ENCODE data around the gene NDUFS7. TPM values are rescaled to one million over a fixed set of nuclear protein-coding genes. Genes with fewer than 3 reads are reported as not detected.

Gene NDUFS7
- total RNA-seq, 1 experiment from 2014 or later = 83.9 TPM

DNA sequence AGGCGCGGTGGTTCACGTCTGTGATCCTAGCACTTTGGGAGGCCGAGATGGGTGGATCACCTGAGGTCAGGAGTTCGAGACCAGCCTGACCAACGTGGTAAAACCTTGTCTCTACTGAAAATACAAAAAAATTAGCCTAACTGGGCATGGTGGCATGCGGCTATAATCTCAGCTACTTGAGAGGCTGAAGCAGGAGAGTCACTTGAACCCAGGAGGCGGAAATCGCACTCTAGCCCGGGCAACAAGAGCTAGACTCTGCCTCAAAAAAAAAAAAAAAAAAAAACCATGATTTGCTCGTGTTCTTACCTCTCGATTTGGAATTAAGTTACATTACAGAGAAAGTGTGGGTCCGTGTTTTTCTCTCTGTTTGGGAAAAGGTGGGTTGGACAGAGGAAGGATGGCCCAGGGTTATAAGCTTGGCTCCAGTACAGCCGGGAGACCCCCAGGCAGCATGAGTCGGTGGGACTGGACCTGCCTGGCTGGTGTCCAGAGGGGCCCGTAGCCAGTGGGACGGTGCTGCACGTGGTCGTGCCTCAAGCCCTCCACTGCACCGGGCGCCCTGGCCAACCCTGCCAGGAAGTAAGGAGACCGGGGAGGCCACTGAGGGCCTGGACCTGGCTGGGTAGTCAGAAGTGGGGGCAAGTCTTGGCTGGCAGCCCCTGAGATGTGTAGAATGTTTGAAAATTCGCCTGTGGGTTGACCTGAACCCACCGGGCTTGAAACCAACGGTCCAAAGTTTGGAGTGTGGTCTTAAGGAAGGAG, 58.2 kb downstream of the NDUFS7 start:
- no peaks in the 10 kb centered on the region for H3K4me1 ChIP-seq (ENCODE audit: insufficient read depth, low read length)
- TF ChIP-seq, protein P1, sequence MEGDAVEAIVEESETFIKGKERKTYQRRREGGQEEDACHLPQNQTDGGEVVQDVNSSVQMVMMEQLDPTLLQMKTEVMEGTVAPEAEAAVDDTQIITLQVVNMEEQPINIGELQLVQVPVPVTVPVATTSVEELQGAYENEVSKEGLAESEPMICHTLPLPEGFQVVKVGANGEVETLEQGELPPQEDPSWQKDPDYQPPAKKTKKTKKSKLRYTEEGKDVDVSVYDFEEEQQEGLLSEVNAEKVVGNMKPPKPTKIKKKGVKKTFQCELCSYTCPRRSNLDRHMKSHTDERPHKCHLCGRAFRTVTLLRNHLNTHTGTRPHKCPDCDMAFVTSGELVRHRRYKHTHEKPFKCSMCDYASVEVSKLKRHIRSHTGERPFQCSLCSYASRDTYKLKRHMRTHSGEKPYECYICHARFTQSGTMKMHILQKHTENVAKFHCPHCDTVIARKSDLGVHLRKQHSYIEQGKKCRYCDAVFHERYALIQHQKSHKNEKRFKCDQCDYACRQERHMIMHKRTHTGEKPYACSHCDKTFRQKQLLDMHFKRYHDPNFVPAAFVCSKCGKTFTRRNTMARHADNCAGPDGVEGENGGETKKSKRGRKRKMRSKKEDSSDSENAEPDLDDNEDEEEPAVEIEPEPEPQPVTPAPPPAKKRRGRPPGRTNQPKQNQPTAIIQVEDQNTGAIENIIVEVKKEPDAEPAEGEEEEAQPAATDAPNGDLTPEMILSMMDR (conservative IDR thresholded peaks at IDR 0.05) = no peak
- peak overlapping the region in 1 of 3 experiments; percentile 67; a peak in 2 of 7 replicates for H3K27ac Mint-ChIP-seq
- H3K18ac ChIP-seq (ENCODE audit: insufficient read length, low read depth, low read length) = no peak overlapping the region
- no peak overlapping the region for H3K56ac ChIP-seq (ENCODE audit: insufficient read length, low read depth, low read length)
- no peaks in the 10 kb centered on the region for H3K9me3 ChIP-seq (ENCODE audit: control insufficient read depth, low read depth, low read length)
- peaks cover 12% of the 10 kb centered on the region for H3K79me1 ChIP-seq (ENCODE audit: insufficient read depth, low read depth, low read length, poor library complexity, severe bottlenecking)
- H3K4me2 ChIP-seq (ENCODE audit: insufficient read depth, insufficient read length, low read length) = no peak overlapping the region
- H2BK5ac ChIP-seq (ENCODE audit: insufficient read length, low read length) = no peak overlapping the region
- no peak overlapping the region for H4K5ac ChIP-seq (ENCODE audit: insufficient read length, low read depth, low read length)
- peaks cover 11% of the 10 kb centered on the region; the same call in 1 of the 2 replicates for H3K79me2 ChIP-seq (ENCODE audit: insufficient read depth, low read length)
- no peak overlapping the region for H2AK5ac ChIP-seq (ENCODE audit: insufficient read length, low read length)
- H3K36me3 Mint-ChIP-seq (ENCODE audit: insufficient read depth in 1 of 3, low read depth in 3 of 3) = peaks cover 29 to 48% (median 41%) of the 10 kb centered on the region in 3 experiments
- no peak overlapping the region for H2BK120ac ChIP-seq (ENCODE audit: low read depth, low read length, poor library complexity, severe bottlenecking)
- H3K23me2 ChIP-seq (ENCODE audit: insufficient read length, low read depth, low read length, poor library complexity, severe bottlenecking) = peaks cover 5% of the 10 kb centered on the region
- H2BK15ac ChIP-seq (ENCODE audit: low read depth, low read length) = no peak overlapping the region
- H3K27me3 Mint-ChIP-seq (ENCODE audit: low read depth) = peaks cover 19% of the 10 kb centered on the region
- no peak overlapping the region for H4K8ac ChIP-seq (replicated peaks; ENCODE audit: insufficient read length, low read depth, low read length)
- H3K9ac ChIP-seq (ENCODE audit: extremely low read depth, insufficient read length, low read length) = no peak overlapping the region
- H3K4ac ChIP-seq (ENCODE audit: low read depth, low read length) = no peak overlapping the region
- DNase-seq = no peak
- H3K4me1 Mint-ChIP-seq = peaks cover 0 to 22% of the 10 kb centered on the region in 2 experiments
- no peak overlapping the region for H2BK20ac ChIP-seq (ENCODE audit: low read depth, low read length, poor library complexity, severe bottlenecking)
- no peak overlapping the region for H3K14ac ChIP-seq (ENCODE audit: insufficient read depth, low read length)
- no peaks in the 10 kb centered on the region for H4K20me1 ChIP-seq (ENCODE audit: control insufficient read depth, insufficient read depth, insufficient read length)
- no peak overlapping the region for H2AFZ ChIP-seq (ENCODE audit: low read length)
- H3K4me3 Mint-ChIP-seq = peak overlapping the region; percentile 29 to 98
- no peaks in the 10 kb centered on the region; the same call in 1 of the 2 replicates for H3K27me3 ChIP-seq (ENCODE audit: insufficient read depth, low read length)
- no CpG with 5 or more reads among the region's 25 CpGs for WGBS (ENCODE audit: extremely low coverage, insufficient read length, low lambda C conversion rate)
- no peak overlapping the region for H2BK12ac ChIP-seq (ENCODE audit: insufficient read length, low read depth, low read length)
- no peaks in the 10 kb centered on the region for H3K9me3 Mint-ChIP-seq
- no peak overlapping the region for H4K91ac ChIP-seq (ENCODE audit: insufficient read length, low read depth, low read length)
- H3T11ph ChIP-seq (ENCODE audit: low read length) = no peak overlapping the region
- no peak overlapping the region for H3K27ac ChIP-seq (ENCODE audit: insufficient read length, low read depth, low read length)
- no peak overlapping the region for H3K23ac ChIP-seq (ENCODE audit: insufficient read length, low read depth, low read length)

Other genes starting within 250 kb of the NDUFS7 start
- 41.3 and 46.3 TPM in 2 replicates for gene SBNO2, start 209.6 kb upstream of the NDUFS7 start, total RNA-seq (2021)
- 74.3 and 75.5 TPM in 2 replicates for gene STK11, start 178.1 kb upstream of the NDUFS7 start, total RNA-seq (2021)
- gene CBARP, start 145.9 kb upstream of the NDUFS7 start, total RNA-seq (2021) = 25.6 and 28.4 TPM in 2 replicates
- 179 and 191 TPM in 2 replicates for gene ATP5F1D, start 142.2 kb upstream of the NDUFS7 start, total RNA-seq (2021)
- gene MIDN, start 135.3 kb upstream of the NDUFS7 start, total RNA-seq (2021) = 286 and 300 TPM in 2 replicates
- gene CIRBP, start 114.6 kb upstream of the NDUFS7 start, total RNA-seq (2021) = 249 and 263 TPM in 2 replicates
- 56.4 and 63.0 TPM in 2 replicates for gene FAM174C, start 108.4 kb upstream of the NDUFS7 start, total RNA-seq (2021)
- 14.3 TPM in 2 replicates for gene EFNA2, start 98.0 kb upstream of the NDUFS7 start, total RNA-seq (2021)
- 26.6 and 27.4 TPM in 2 replicates for gene GAMT, start 17.6 kb downstream of the NDUFS7 start, total RNA-seq (2021)
- gene DAZAP1, start 23.7 kb downstream of the NDUFS7 start, total RNA-seq (2021) = 255 and 265 TPM in 2 replicates
- 1,628 and 1,677 TPM in 2 replicates for gene RPS15, start 54.5 kb downstream of the NDUFS7 start, total RNA-seq (2021)
- 0.68 and 2.0 TPM in 2 replicates for gene APC2, start 66.2 kb downstream of the NDUFS7 start, total RNA-seq (2021)
- 30.3 and 36.8 TPM in 2 replicates for gene C19orf25, start 95.3 kb downstream of the NDUFS7 start, total RNA-seq (2021)
- gene PCSK4, start 106.4 kb downstream of the NDUFS7 start, total RNA-seq (2021) = 5.8 and 9.1 TPM in 2 replicates
- gene REEP6, start 107.3 kb downstream of the NDUFS7 start, total RNA-seq (2021) = 10.4 and 10.5 TPM in 2 replicates
- 1.4 and 1.5 TPM in 2 replicates for gene ADAMTSL5, start 129.1 kb downstream of the NDUFS7 start, total RNA-seq (2021)
- 0.50 and 0.57 TPM in 2 replicates for gene PLK5, start 140.2 kb downstream of the NDUFS7 start, total RNA-seq (2021)
- 70.4 and 75.9 TPM in 2 replicates for gene MEX3D, start 184.4 kb downstream of the NDUFS7 start, total RNA-seq (2021)
- gene MBD3, start 209.0 kb downstream of the NDUFS7 start, total RNA-seq (2021) = 126 and 128 TPM in 2 replicates
- gene UQCR11, start 221.6 kb downstream of the NDUFS7 start, total RNA-seq (2021) = 166 and 174 TPM in 2 replicates